GM19043 (cell line): Measurements from ENCODE around the gene NRXN2.

Experiments
- ATAC-seq: cut with Tn5 transposase; IDR thresholded peaks from one replicate; pipeline ENCODE4 v1.9.1; 2021; ENCODE audit warnings: low read depth; ENCODE audit not compliant: unreplicated experiment

Gene NRXN2

GRCh38 chr11:64611869-64612646 is 110.9 kb downstream of the NRXN2 start:
- ATAC-seq, result no peak

DNA sequence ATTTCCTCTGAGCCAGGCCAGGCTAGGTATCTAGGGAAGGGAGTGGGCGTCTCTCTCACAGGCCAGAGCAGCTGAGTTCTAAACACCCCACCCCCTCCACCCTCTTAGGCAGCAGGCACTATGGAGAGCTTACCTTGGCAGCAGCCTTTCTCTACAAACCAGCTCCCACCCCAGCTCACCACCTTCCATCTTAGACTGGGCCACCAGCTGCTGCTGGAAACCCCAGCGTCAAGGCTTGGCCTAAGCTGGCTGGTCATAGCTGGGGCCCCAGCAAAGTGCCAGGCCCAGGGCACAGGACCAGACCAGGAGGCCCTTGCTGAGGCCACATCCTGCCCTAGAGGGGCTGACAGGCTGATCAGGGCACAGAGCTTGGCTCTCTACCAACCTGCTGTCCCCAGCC is 111.8 kb downstream of the NRXN2 start:
- ATAC-seq, result no peak

DNA sequence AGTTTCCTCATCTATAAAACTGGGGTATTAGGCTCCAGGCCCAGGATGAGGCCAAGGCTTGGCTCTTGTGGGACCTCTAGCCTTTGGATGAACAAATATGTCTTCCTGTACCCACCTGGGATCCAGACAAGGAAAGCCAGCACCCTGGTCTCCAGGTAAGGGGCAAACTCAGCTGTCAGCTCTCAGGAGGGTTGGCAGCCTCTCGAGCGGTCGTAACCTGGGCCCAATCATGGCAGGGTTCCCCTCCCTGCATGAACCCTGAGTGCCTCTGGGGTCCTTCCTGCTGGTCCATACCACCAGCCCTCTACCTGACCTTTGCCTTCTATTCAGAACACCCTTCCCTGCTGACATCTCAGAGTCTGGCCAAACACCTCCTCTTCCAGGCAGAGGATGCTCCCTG is 112.4 kb downstream of the NRXN2 start:
- ATAC-seq, result no peak

DNA sequence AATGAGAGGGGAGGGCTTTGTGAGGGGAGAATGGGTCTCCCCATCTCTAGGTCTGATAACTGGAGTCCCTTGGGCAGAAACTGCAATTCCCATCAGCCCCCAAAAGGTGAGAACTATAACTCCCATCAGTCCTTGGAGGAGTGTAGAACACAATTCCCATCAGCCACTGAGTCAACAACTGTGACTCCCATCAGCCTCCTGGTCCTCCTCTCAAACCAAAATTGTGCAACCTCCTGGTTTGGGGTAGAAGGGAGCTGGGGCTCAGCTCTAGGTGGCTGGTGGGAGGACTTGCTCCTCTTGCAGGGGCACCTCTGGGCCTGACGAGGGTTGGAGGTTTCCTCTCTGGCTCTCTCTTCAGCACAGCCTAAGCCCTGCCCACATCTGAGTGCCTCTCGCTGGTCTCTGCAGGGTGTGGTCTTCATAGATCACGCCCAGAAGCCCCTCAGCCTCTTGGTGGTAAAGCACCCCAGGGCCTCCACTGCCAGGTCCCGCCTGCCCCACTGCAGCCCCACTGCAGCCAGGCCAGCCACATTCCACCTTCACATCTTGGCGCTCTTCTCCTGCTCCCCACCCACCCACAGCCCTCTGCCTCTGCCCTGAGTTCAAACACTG is 113.5 kb downstream of the NRXN2 start:
- no peak for ATAC-seq

DNA sequence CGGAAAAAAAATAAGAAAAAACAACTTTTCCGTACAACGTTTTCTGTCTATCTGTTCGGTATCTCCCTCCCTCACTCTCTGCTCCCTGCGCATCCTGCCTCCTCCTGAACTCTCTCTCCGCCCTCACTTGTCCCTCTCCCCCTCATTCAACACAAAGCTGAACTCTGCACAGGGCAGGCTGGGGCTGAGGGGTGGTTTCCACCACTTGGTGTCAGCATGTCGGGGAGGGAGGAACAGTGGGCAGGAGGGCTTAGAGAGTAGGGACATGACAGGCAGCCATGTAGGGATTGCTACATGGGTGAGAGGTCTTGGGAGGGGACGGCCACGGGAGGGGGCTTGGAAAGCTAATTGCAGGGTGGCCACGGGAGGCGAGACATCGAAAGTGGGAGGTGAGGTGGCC is 114.4 kb downstream of the NRXN2 start:
- ATAC-seq, result no peak

- ATAC-seq, result no peak
Measured at GRCh38 chr11:64608046-64608445, 115.0 kb downstream of the NRXN2 start.

- no peak for ATAC-seq
Measured at GRCh38 chr11:64607381-64607985, 115.5 kb downstream of the NRXN2 start.

- ATAC-seq, result no peak
Measured at GRCh38 chr11:64606796-64607380, 116.1 kb downstream of the NRXN2 start.

DNA sequence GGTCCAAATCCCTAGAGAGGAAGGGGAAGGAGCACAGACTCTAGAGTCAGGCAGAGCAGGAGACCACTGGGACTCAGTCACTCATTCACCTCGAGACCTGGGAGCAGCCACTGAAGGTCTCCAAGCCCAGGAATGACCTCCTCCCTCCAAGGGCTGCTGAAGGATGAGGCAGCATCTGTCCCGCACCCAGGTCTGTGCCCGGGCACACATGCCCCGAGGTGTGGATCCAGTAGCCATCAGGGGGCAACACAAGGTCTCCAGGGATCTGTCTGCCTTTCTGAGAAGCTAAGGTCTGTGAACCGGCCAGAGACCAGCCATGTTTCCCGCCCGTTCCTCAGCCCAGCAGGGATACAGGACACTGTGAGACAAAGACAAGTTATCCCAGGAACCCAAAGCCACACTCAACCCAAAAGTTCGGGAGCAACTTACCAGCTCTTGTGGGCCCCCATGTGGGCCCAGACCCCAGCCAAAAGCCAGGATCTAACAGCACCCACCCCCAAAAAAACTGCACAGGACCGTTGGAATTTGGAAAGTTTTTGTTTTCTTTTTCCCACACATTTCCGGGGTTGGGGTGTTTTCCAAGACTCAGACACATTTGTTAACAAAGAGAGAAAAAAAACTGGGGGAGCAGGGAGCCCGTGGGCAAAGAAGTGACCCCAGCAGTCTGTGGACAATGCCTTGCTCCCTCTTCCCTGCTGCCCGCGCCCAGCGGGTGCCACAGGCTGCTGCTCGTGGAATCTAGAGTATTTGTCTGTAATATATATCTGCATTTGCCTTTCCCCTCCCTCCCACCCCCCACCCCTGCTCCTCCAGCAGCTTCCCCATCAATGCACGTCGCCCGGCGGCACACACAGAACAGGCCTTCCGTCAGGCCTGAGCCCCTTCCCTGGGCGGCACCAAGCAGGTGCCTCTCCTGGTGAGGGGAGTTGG is 117.1 kb downstream of the NRXN2 start:
- ATAC-seq, result no peak

GRCh38 chr11:64605244-64605560 is 117.8 kb downstream of the NRXN2 start:
- ATAC-seq, result no peak

- ATAC-seq, result no peak
Measured at GRCh38 chr11:64604458-64605243, 118.3 kb downstream of the NRXN2 start.

- no peak for ATAC-seq
Measured at GRCh38 chr11:64603411-64604110, 119.4 kb downstream of the NRXN2 start.

DNA sequence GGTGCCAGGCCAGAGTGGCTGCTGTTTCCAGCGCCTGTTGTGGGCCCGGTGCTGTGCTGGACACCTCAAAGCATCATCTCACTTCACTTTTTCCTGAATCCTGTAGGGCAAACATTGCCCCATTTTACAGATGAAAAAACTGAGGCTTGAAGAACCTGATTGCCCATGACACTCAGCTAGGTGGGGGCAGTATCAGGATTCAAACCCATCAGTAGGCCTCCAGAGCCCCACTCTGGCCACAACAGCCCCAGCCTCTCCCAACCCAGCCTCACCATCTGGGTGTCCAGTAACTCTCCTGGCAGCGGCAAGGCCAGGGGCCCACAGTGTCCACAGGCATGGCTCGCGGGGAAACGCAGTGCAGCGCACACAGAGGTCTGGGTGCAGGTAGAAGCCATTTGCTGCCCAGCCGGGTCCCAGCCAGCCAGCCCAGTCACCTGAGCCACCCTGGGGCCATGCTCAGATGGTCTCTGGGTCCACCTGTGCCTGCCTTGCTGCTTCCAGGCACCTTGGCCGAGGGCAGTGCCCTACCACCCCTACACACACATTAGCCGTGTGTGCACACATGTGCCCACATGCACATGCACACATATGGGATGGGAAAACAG is 120.4 kb downstream of the NRXN2 start:
- ATAC-seq, result no peak

GRCh38 chr11:64601605-64602465 is 121.2 kb downstream of the NRXN2 start:
- no peak for ATAC-seq

GRCh38 chr11:64600281-64600992 is 122.6 kb downstream of the NRXN2 start:
- ATAC-seq, result no peak

- no peak for ATAC-seq
Measured at GRCh38 chr11:64599698-64600211, 123.2 kb downstream of the NRXN2 start.
